ENCODE results near the gene SORCS3.

SORCS3 gene

GRCh38 chr10:104608091-104608828, 32.8 kb upstream of the SORCS3 start:
- Histone ChIP-seq H3K9me2 (replicated peaks; ENCODE audit: insufficient read depth, low read length) (no peaks in the 10 kb centered on the region), H3K79me2 (ENCODE audit: low read length) (no peaks in the 10 kb centered on the region), H3K36me3 (replicated peaks; ENCODE audit: insufficient read depth, low read length) (no peaks in the 10 kb centered on the region), H4K20me1 (ENCODE audit: insufficient read depth, low read length) (no peaks in the 10 kb centered on the region), H3K27me3 (replicated peaks; ENCODE audit: insufficient read depth, low read length) (no peaks in the 10 kb centered on the region), H3K4me3 (ENCODE audit: low read length) (no peak overlapping the region), H3K4me2 (ENCODE audit: low read depth, low read length) (no peak overlapping the region), H3K27ac (ENCODE audit: low read length) (no peak overlapping the region), H3F3A (ENCODE audit: insufficient read depth, low read length) (no peaks in the 10 kb centered on the region), H3K9ac (ENCODE audit: low read length) (no peak overlapping the region), H3K4me1 (ENCODE audit: low read length) (no peaks in the 10 kb centered on the region), H3K9me3 (replicated peaks; ENCODE audit: insufficient read depth, low read length) (no peaks in the 10 kb centered on the region), H2AFZ (ENCODE audit: low read length) (no peak overlapping the region)
- TF ChIP-seq CTCF (IDR thresholded peaks at IDR 0.05; ENCODE audit: low read length) (no peak), EZH2 (optimal IDR thresholded peaks at IDR 0.05; ENCODE audit: low read depth, low read length) (no peak), EZH2phosphoT487 (IDR thresholded peaks at IDR 0.05; ENCODE audit: low read length) (no peak)
- DNase-seq, result no peak

- no peak for DNase-seq
- Histone ChIP-seq H3K36me3 (replicated peaks; ENCODE audit: insufficient read depth, low read length) (no peaks in the 10 kb centered on the region), H3K9ac (ENCODE audit: low read length) (no peak overlapping the region), H3K9me2 (replicated peaks; ENCODE audit: insufficient read depth, low read length) (no peaks in the 10 kb centered on the region), H3K4me3 (ENCODE audit: low read length) (no peak overlapping the region), H2AFZ (ENCODE audit: low read length) (no peak overlapping the region), H3K9me3 (replicated peaks; ENCODE audit: insufficient read depth, low read length) (no peaks in the 10 kb centered on the region), H3K27ac (ENCODE audit: low read length) (no peak overlapping the region), H3F3A (ENCODE audit: insufficient read depth, low read length) (no peaks in the 10 kb centered on the region), H3K27me3 (replicated peaks; ENCODE audit: insufficient read depth, low read length) (no peaks in the 10 kb centered on the region), H3K4me1 (ENCODE audit: low read length) (no peaks in the 10 kb centered on the region), H4K20me1 (ENCODE audit: insufficient read depth, low read length) (no peaks in the 10 kb centered on the region), H3K4me2 (ENCODE audit: low read depth, low read length) (no peak overlapping the region), H3K79me2 (ENCODE audit: low read length) (no peaks in the 10 kb centered on the region)
- TF ChIP-seq CTCF (IDR thresholded peaks at IDR 0.05; ENCODE audit: low read length) (no peak), EZH2phosphoT487 (IDR thresholded peaks at IDR 0.05; ENCODE audit: low read length) (no peak), EZH2 (optimal IDR thresholded peaks at IDR 0.05; ENCODE audit: low read depth, low read length) (no peak)
Observed at GRCh38 chr10:104612571-104613205, 28.4 kb upstream of the SORCS3 start.

- Histone ChIP-seq H3K4me3 (ENCODE audit: low read length) (no peak overlapping the region), H3K9me2 (replicated peaks; ENCODE audit: insufficient read depth, low read length) (no peaks in the 10 kb centered on the region), H3K4me2 (ENCODE audit: low read depth, low read length) (no peak overlapping the region), H3F3A (ENCODE audit: insufficient read depth, low read length) (no peaks in the 10 kb centered on the region), H3K79me2 (ENCODE audit: low read length) (no peaks in the 10 kb centered on the region), H3K9ac (ENCODE audit: low read length) (no peak overlapping the region), H2AFZ (ENCODE audit: low read length) (no peak overlapping the region), H4K20me1 (ENCODE audit: insufficient read depth, low read length) (no peaks in the 10 kb centered on the region), H3K36me3 (replicated peaks; ENCODE audit: insufficient read depth, low read length) (no peaks in the 10 kb centered on the region), H3K27me3 (replicated peaks; ENCODE audit: insufficient read depth, low read length) (no peaks in the 10 kb centered on the region), H3K4me1 (ENCODE audit: low read length) (no peaks in the 10 kb centered on the region), H3K9me3 (replicated peaks; ENCODE audit: insufficient read depth, low read length) (no peaks in the 10 kb centered on the region), H3K27ac (ENCODE audit: low read length) (no peak overlapping the region)
- TF ChIP-seq CTCF (IDR thresholded peaks at IDR 0.05; ENCODE audit: low read length) (no peak), EZH2phosphoT487 (IDR thresholded peaks at IDR 0.05; ENCODE audit: low read length) (no peak), EZH2 (optimal IDR thresholded peaks at IDR 0.05; ENCODE audit: low read depth, low read length) (no peak)
- DNase-seq, result no peak
Observed at GRCh38 chr10:104613406-104613805, 27.7 kb upstream of the SORCS3 start.

Measured in MM.1S (cell line).